Left lung (tissue), 10 donors: Measurements from ENCODE around the gene DTNA. TPM values are rescaled to one million over a fixed set of nuclear protein-coding genes. Genes with fewer than 3 reads are reported as not detected.

ENCODE experiments used
- ATAC-seq: fragments of 200-7000 bp; cut with Tn5 transposase; one replicate; pipeline ENCODE4 v1.9.1; 2020; ENCODE audit warnings: moderate library complexity
- DNase-seq, 4 donors: peaks; one replicate each; pipeline ENCODE4 v3.0.0-alpha.2; 2013 to 2020
- H3K27ac ChIP-seq, 2 donors: fragments of 200-600 bp; sonication (generic) in 1 of 2; one replicate each; pipeline versions ENCODE4 v1.5.0 to v1.8.0; 2020 to 2021
- H3K27me3 ChIP-seq, 2 donors: fragments of 200-600 bp; sonication (generic) in 1 of 2; one replicate each; pipeline versions ENCODE4 v1.5.0 to v1.8.0; 2020 to 2021
- H3K36me3 ChIP-seq, 2 donors: fragments of 200-600 bp; sonication (generic) in 1 of 2; one replicate each; pipeline versions ENCODE4 v1.5.0 to v1.8.0; 2020 to 2021
- H3K4me1 ChIP-seq, 2 donors: fragments of 200-600 bp; one replicate each; pipeline ENCODE4 v1.8.0; 2021
- H3K4me3 ChIP-seq, 2 donors: fragments of 200-600 bp; sonication (generic) in 1 of 2; one replicate each; pipeline versions ENCODE4 v1.5.0 to v1.8.0; 2020 to 2021; ENCODE audit warnings: mild to moderate bottlenecking in 1 of 2
- H3K9me3 ChIP-seq, 2 donors: fragments of 200-600 bp; sonication (generic) in 1 of 2; one replicate each; pipeline versions ENCODE4 v1.5.0 to v1.8.0; 2020 to 2021
- CTCF ChIP-seq, 2 donors: fragments of 200-600 bp; sonication (generic) in 1 of 2; IDR thresholded peaks; one replicate each; pipeline versions ENCODE4 v1.5.0 to v1.8.0; 2021; ENCODE audit warnings: antibody characterized with exemption in 2 of 2
- intact Hi-C, 2 donors: fragments of 100-400 bp; cut with DNase I; formaldehyde crosslinking; loops; one replicate each; pipeline versions ENCODE4 v1.11.2 to v1.14.2; 2022
- polyA plus RNA-seq, 6 donors: library from polyadenylated mRNA; unstranded; fragments of 120-200 nt; gene quantifications; one replicate each; pipeline ENCODE4 v1.2.1, GENCODE V29; 2013; ENCODE audit not compliant: insufficient read length in 6 of 6
- total RNA-seq, 2 donors: library from RNA; stranded (reverse); fragmentation: NEBNext Ultra II Directional; extraction: Animal tissue kit (Norgen Biotek cat#: 25700); gene quantifications; one replicate each; pipeline ENCODE4 v1.2.1, GENCODE V29; 2021
- donor health status: DM: no; HTN: yes; CAD: no.
- donor health status: DM: no; HTN: no; CAD: no.

Gene DTNA
- total and polyA plus RNA-seq, 8 donors = 3.7 to 13.1 (median 11.2) TPM

- Histone ChIP-seq H3K36me3 (no peaks in the 10 kb centered on the region), H3K4me1 (no peaks in the 10 kb centered on the region), H3K27ac (no peak overlapping the region), H3K4me3 (no peak overlapping the region), H3K9me3 (no peaks in the 10 kb centered on the region), H3K27me3 (no peaks in the 10 kb centered on the region)
- intact Hi-C loops = no loop called here
- no peak for TF ChIP-seq CTCF (IDR thresholded peaks at IDR 0.05)
- DNase-seq = no peak
- no peak for ATAC-seq
Measured at GRCh38 chr18:34928088-34928753, 218.1 kb downstream of the DTNA start.

- Histone ChIP-seq H3K4me1 (no peaks in the 10 kb centered on the region), H3K27ac (no peak overlapping the region), H3K27me3 (no peaks in the 10 kb centered on the region), H3K4me3 (no peak overlapping the region), H3K36me3 (no peaks in the 10 kb centered on the region), H3K9me3 (no peaks in the 10 kb centered on the region)
- DNase-seq (no peak), ATAC-seq (no peak)
- no peak for TF ChIP-seq CTCF (IDR thresholded peaks at IDR 0.05)
- intact Hi-C loops = no loop called here
Measured at GRCh38 chr18:34928754-34929335, 218.7 kb downstream of the DTNA start.

- H3K27ac ChIP-seq = no peak overlapping the region
- H3K4me3 ChIP-seq = no peak overlapping the region
- no peaks in the 10 kb centered on the region for H3K9me3 ChIP-seq
- no peaks in the 10 kb centered on the region for H3K27me3 ChIP-seq
- no peaks in the 10 kb centered on the region for H3K36me3 ChIP-seq
- no peak for DNase-seq
- ATAC-seq = peak; percentile 73
- no peak for TF ChIP-seq CTCF (IDR thresholded peaks at IDR 0.05)
- no peaks in the 10 kb centered on the region for H3K4me1 ChIP-seq
- intact Hi-C loops = no loop called here
Measured at GRCh38 chr18:34929336-34929780, 219.3 kb downstream of the DTNA start.

- H3K9me3 ChIP-seq = no peaks in the 10 kb centered on the region
- H3K27ac ChIP-seq = no peak overlapping the region
- no peaks in the 10 kb centered on the region for H3K36me3 ChIP-seq
- no peak overlapping the region for H3K4me3 ChIP-seq
- intact Hi-C loops = no loop called here
- peaks cover 0 to 5% of the 10 kb centered on the region in 2 donors for H3K27me3 ChIP-seq
- no peaks in the 10 kb centered on the region for H3K4me1 ChIP-seq
- ATAC-seq (no peak), DNase-seq (no peak)
- no peak for TF ChIP-seq CTCF (IDR thresholded peaks at IDR 0.05)
Measured at GRCh38 chr18:34932363-34932762, 222.3 kb downstream of the DTNA start.

GRCh38 chr18:34932792-34933466 lies 222.8 kb downstream of the DTNA start:
- no peak for DNase-seq
- no peak for TF ChIP-seq CTCF (IDR thresholded peaks at IDR 0.05)
- Histone ChIP-seq H3K27ac (no peak overlapping the region), H3K36me3 (no peaks in the 10 kb centered on the region), H3K9me3 (no peaks in the 10 kb centered on the region), H3K27me3 (peaks cover 0 to 6% of the 10 kb centered on the region in 2 donors), H3K4me1 (no peaks in the 10 kb centered on the region), H3K4me3 (no peak overlapping the region)
- ATAC-seq = no peak
- intact Hi-C loops = no loop called here
